Measurements from ENCODE around the gene SDHAF1. TPM values are rescaled to one million over a fixed set of nuclear protein-coding genes. Genes with fewer than 3 reads are reported as not detected.

Gene SDHAF1
- polyA plus RNA-seq, 1 of the 3 experiments (the other 2 are of a cell fraction), result 25.3 TPM

- TF ChIP-seq REST (IDR thresholded peaks at IDR 0.05; ENCODE audit: low read depth, low read length), result no peak
- no peak for TF ChIP-seq TEAD4 (IDR thresholded peaks at IDR 0.05; ENCODE audit: borderline replicate concordance, insufficient read depth)
- TF ChIP-seq IRF3 (IDR thresholded peaks at IDR 0.05; ENCODE audit: low read depth, low read length), result no peak
- TF ChIP-seq RAD21 (IDR thresholded peaks at IDR 0.05; ENCODE audit: low read length), result no peak
- TF ChIP-seq MEF2A (IDR thresholded peaks at IDR 0.05; ENCODE audit: borderline replicate concordance, low read depth), result no peak
Observed at GRCh38 chr19:35959968-35960320, 35.0 kb upstream of the SDHAF1 start (continued).

- H3K4me2 ChIP-seq, result no peak overlapping the region
- H3K9ac ChIP-seq, result no peak overlapping the region
- H4K20me1 ChIP-seq (ENCODE audit: insufficient read depth), result no peaks in the 10 kb centered on the region
- no peaks in the 10 kb centered on the region for H3K79me2 ChIP-seq (ENCODE audit: insufficient read depth)
- no peaks in the 10 kb centered on the region for H3K36me3 ChIP-seq (replicated peaks in 1 of 2; ENCODE audit: control insufficient read depth in 1 of 2, insufficient read depth in 2 of 2, low read length in 1 of 2)
- CTCF ChIA-PET, result interaction anchor here (0.9 kb wide), 1 partner anchor 9 kb away, joined by 3 read pairs; no protein-coding TSS in a partner anchor
- POLR2A ChIA-PET, result no interaction called here
- DNase-seq, result no peak
- H3K27me3 ChIP-seq (ENCODE audit: insufficient read depth), result peaks cover 36% of the 10 kb centered on the region
- no peaks in the 10 kb centered on the region for H3K4me1 ChIP-seq (ENCODE audit: control insufficient read depth in 1 of 2, insufficient read depth in 2 of 2, low read depth in 1 of 2, low read length in 1 of 2)
- TF ChIP-seq CHD2 (IDR thresholded peaks at IDR 0.05; ENCODE audit: low read length, partially characterized antibody), result no peak
- H3K9me2 ChIP-seq, result no peaks in the 10 kb centered on the region
- H3K9me3 ChIP-seq, result no peaks in the 10 kb centered on the region
- WGBS (ENCODE audit: low lambda C conversion rate), result 62% methylated on average over 7 of the region's 7 CpGs
- H3F3A ChIP-seq (replicated peaks; ENCODE audit: insufficient read depth), result no peaks in the 10 kb centered on the region
- H2AFZ ChIP-seq (ENCODE audit: low read depth), result no peak overlapping the region
- H3K27ac ChIP-seq (ENCODE audit: low read depth in 2 of 2, low read length in 1 of 2), result no peak overlapping the region
- H3K4me3 ChIP-seq (ENCODE audit: low read depth in 2 of 2, low read length in 1 of 2), result no peak overlapping the region
Observed at GRCh38 chr19:35960432-35960972, 34.5 kb upstream of the SDHAF1 start.

- no peak overlapping the region for H3K4me2 ChIP-seq
- no peaks in the 10 kb centered on the region for H3K79me2 ChIP-seq (ENCODE audit: insufficient read depth)
- no peaks in the 10 kb centered on the region for H3F3A ChIP-seq (replicated peaks; ENCODE audit: insufficient read depth)
- ChIA-PET CTCF (interaction anchor here (0.8 kb wide), 1 partner anchor 32 kb away, joined by 3 read pairs; no protein-coding TSS in a partner anchor), POLR2A (no interaction called here)
- H2AFZ ChIP-seq (ENCODE audit: low read depth), result no peak overlapping the region
- no peak for DNase-seq
- H3K9me3 ChIP-seq, result no peaks in the 10 kb centered on the region
- no peak for TF ChIP-seq ELF1 (IDR thresholded peaks at IDR 0.05)
- peak; percentile 97 for TF ChIP-seq REST (IDR thresholded peaks at IDR 0.05; ENCODE audit: low read depth, low read length)
- H3K4me1 ChIP-seq (ENCODE audit: control insufficient read depth in 1 of 2, insufficient read depth in 2 of 2, low read depth in 1 of 2, low read length in 1 of 2), result no peaks in the 10 kb centered on the region
- H3K36me3 ChIP-seq (replicated peaks in 1 of 2; ENCODE audit: control insufficient read depth in 1 of 2, insufficient read depth in 2 of 2, low read length in 1 of 2), result no peaks in the 10 kb centered on the region
- no peaks in the 10 kb centered on the region for H4K20me1 ChIP-seq (ENCODE audit: insufficient read depth)
- H3K9me2 ChIP-seq, result no peaks in the 10 kb centered on the region
- H3K27ac ChIP-seq (ENCODE audit: low read depth in 2 of 2, low read length in 1 of 2), result no peak overlapping the region
- no peak overlapping the region for H3K9ac ChIP-seq
- peaks cover 24% of the 10 kb centered on the region for H3K27me3 ChIP-seq (ENCODE audit: insufficient read depth)
- WGBS (ENCODE audit: low lambda C conversion rate), result 56% methylated on average over 8 of the region's 9 CpGs
- no peak overlapping the region for H3K4me3 ChIP-seq (ENCODE audit: low read depth in 2 of 2, low read length in 1 of 2)
Observed at GRCh38 chr19:35963514-35963913, 31.5 kb upstream of the SDHAF1 start.
